K562 (cell line): ENCODE results near the gene RCC2. TPM values are rescaled to one million over a fixed set of nuclear protein-coding genes. Genes with fewer than 3 reads are reported as not detected.

Experiments used
- ATAC-seq: fragments of 200-7000 bp; cut with Tn5 transposase; 3 replicates; pipeline ENCODE4 v1.9.1; 2020; ENCODE audit warnings: moderate library complexity
- BruUV-seq: library from RNA; stranded (reverse); fragments of 400-500 nt; replicated peaks from 2 replicates; lab custom pipeline; 2021; lab: Mats Ljungman, UMichigan
- CTCF ChIA-PET: fragments of 300-600 bp; formaldehyde crosslinking; extraction: SDS; loops from one replicate; lab custom pipeline; 2021; ENCODE audit warnings: low intra/inter-chr PET ratio; lab: Yijun Ruan, JAX
- POLR2A ChIA-PET: fragments of 300-600, 350-650 bp; sonication (Branson Sonifier 250); formaldehyde crosslinking; extraction: SDS; loops from one replicate; lab custom pipeline; 2021; ENCODE audit warnings: antibody characterized with exemption, inconsistent platforms; lab: Yijun Ruan, JAX
- DNase-seq, 4 experiments: peaks; one replicate each; pipeline versions ENCODE4 v3.0.0 to v3.0.0-alpha.2; 2011 to 2018; ENCODE audit warnings: low spot score in 3 of 4, mixed read lengths in 3 of 4; ENCODE audit errors: extremely low read depth in 1 of 4
- FAIRE-seq: peaks from 2 replicates; lab custom pipeline; 2011; peaks lifted over from hg19 to GRCh38; lab: Jason Lieb, UNC
- H2AFZ ChIP-seq: 2 replicates; pipeline ENCODE4 v1.6.0; 2011; ENCODE audit warnings: low read depth, low read length, control low read depth, inconsistent platforms
- H3K27ac ChIP-seq: fragments of 200-600 bp; 3 replicates; pipeline ENCODE4 v1.8.0; 2011; ENCODE audit warnings: low read depth, mild to moderate bottlenecking, control low read depth, inconsistent platforms, low read length, moderate library complexity, mixed read lengths; ENCODE audit errors: extremely low read depth
- H3K27me3 ChIP-seq, 2 experiments: fragments of 300-600 bp in 1 of 2; 2 replicates in 1 of 2; 3 replicates in 1 of 2; pipeline versions ENCODE4 v1.6.0 to v1.8.0; 2011; ENCODE audit warnings: inconsistent platforms in 2 of 2, low read length in 2 of 2, mild to moderate bottlenecking in 1 of 2, mixed read lengths in 1 of 2, moderate library complexity in 1 of 2; ENCODE audit not compliant: control insufficient read depth in 2 of 2, insufficient read depth in 2 of 2
- H3K36me3 ChIP-seq: fragments of 300-600 bp; 3 replicates; pipeline ENCODE4 v1.8.0; 2011; ENCODE audit warnings: mild to moderate bottlenecking, low read length, inconsistent platforms; ENCODE audit not compliant: control insufficient read depth, insufficient read depth
- H3K4me1 ChIP-seq, 2 experiments: fragments of 200-600 bp in 1 of 2; replicated peaks in 1 of 2; 2 replicates in 1 of 2; 3 replicates in 1 of 2; pipeline versions ENCODE4 v1.5.1 to v1.8.0; 2011; ENCODE audit warnings: inconsistent platforms in 2 of 2, low read length in 2 of 2, mild to moderate bottlenecking in 1 of 2, mixed read lengths in 1 of 2, moderate library complexity in 1 of 2; ENCODE audit not compliant: control insufficient read depth in 2 of 2, insufficient read depth in 2 of 2
- H3K4me2 ChIP-seq: 2 replicates; pipeline ENCODE4 v1.6.1; 2011; ENCODE audit warnings: low read length, control low read depth, inconsistent platforms, mixed read lengths; ENCODE audit not compliant: insufficient read depth
- H3K4me3 ChIP-seq: fragments of 200-600 bp; sonication (generic), shearing (Covaris generic); 2 replicates; pipeline ENCODE4 v1.5.1; 2016; ENCODE audit warnings: control low read depth, inconsistent platforms
- H3K79me2 ChIP-seq: fragments of 200-600 bp; 3 replicates; pipeline ENCODE4 v1.8.0; 2011; ENCODE audit warnings: low read length, inconsistent platforms; ENCODE audit not compliant: control insufficient read depth, insufficient read depth
- H3K9ac ChIP-seq, 2 experiments: 2 replicates each; pipeline versions ENCODE4 v1.6.0 to v1.6.1; 2011; ENCODE audit warnings: low read depth in 2 of 2, low read length in 2 of 2, control low read depth in 1 of 2, inconsistent platforms in 1 of 2, mild to moderate bottlenecking in 1 of 2, mixed read lengths in 1 of 2; ENCODE audit not compliant: insufficient read depth in 1 of 2
- H3K9me1 ChIP-seq: one replicate; pipeline ENCODE4 v1.6.0; 2011; ENCODE audit warnings: inconsistent platforms, mild to moderate bottlenecking, low read length, moderate library complexity; ENCODE audit not compliant: control insufficient read depth, insufficient read depth
- H3K9me3 ChIP-seq: replicated peaks from 2 replicates; pipeline ENCODE4 v1.5.1; 2011; ENCODE audit warnings: low read depth, low read length, inconsistent platforms; ENCODE audit not compliant: control insufficient read depth, insufficient read depth
- H4K20me1 ChIP-seq: replicated peaks from 2 replicates; pipeline ENCODE4 v1.6.1; 2011; ENCODE audit warnings: low read length, inconsistent platforms, mixed read lengths; ENCODE audit not compliant: control insufficient read depth, insufficient read depth
- CCAR2 ChIP-seq: fragments of 200-400 bp; formaldehyde crosslinking; IDR thresholded peaks from 2 replicates; pipeline ENCODE4 v1.6.1; 2017; ENCODE audit warnings: mild to moderate bottlenecking, low read depth, low read length
- E2F5 ChIP-seq: sonication (generic); formaldehyde crosslinking; IDR thresholded peaks from 2 replicates; pipeline ENCODE4 v1.8.0; 2022; ENCODE audit warnings: mild to moderate bottlenecking, missing genetic modification reagents
- EHMT2 ChIP-seq: fragments of 450-650 bp; IDR thresholded peaks from 2 replicates; pipeline ENCODE4 v1.6.1; 2018; ENCODE audit warnings: antibody characterized with exemption
- ERF ChIP-seq: fragments of 450-650 bp; formaldehyde crosslinking; IDR thresholded peaks from 2 replicates; pipeline ENCODE4 v1.4.0; 2020; ENCODE audit warnings: mild to moderate bottlenecking, mixed read lengths
- FOXA3 ChIP-seq, 2 experiments: fragments of 450-650 bp in 1 of 2; sonication (generic) in 1 of 2; formaldehyde crosslinking; IDR thresholded peaks in 1 of 2; conservative IDR thresholded peaks in 1 of 2; 2 replicates each; pipeline versions ENCODE4 v1.4.0 to v1.8.0; 2020 to 2022; ENCODE audit warnings: mild to moderate bottlenecking in 2 of 2, missing genetic modification reagents in 1 of 2
- HDAC6 ChIP-seq: IDR thresholded peaks from 2 replicates; pipeline ENCODE4 v1.6.1; 2012; ENCODE audit warnings: low read depth, mild to moderate bottlenecking, control low read depth, inconsistent platforms, low read length, moderate library complexity
- HNRNPK ChIP-seq: fragments of 200-400 bp; formaldehyde crosslinking; IDR thresholded peaks from one replicate; pipeline ENCODE4 v1.6.1; 2018; ENCODE audit warnings: mild to moderate bottlenecking, low read depth, low read length; ENCODE audit not compliant: poor library complexity, severe bottlenecking
- MIER1 ChIP-seq: fragments of 450-650 bp; IDR thresholded peaks from 2 replicates; pipeline ENCODE4 v1.6.1; 2016; ENCODE audit warnings: antibody characterized with exemption, mild to moderate bottlenecking, low read depth
- MYBL2 ChIP-seq, 2 experiments: fragments of 450-650 bp in 1 of 2; sonication (generic) in 1 of 2; formaldehyde crosslinking in 1 of 2; IDR thresholded peaks; 2 replicates each; pipeline versions ENCODE4 v1.6.1 to v1.8.1; 2017 to 2022; ENCODE audit warnings: borderline replicate concordance in 1 of 2, inconsistent platforms in 1 of 2, low read depth in 1 of 2, mild to moderate bottlenecking in 1 of 2, missing genetic modification reagents in 1 of 2, moderate library complexity in 1 of 2
- NCOA4 ChIP-seq: fragments of 450-650 bp; IDR thresholded peaks from 2 replicates; pipeline ENCODE4 v1.6.1; 2018; ENCODE audit warnings: mild to moderate bottlenecking; ENCODE audit not compliant: partially characterized antibody
- NCOA6 ChIP-seq: fragments of 450-650 bp; IDR thresholded peaks from 2 replicates; pipeline ENCODE4 v1.6.1; 2017; ENCODE audit warnings: mild to moderate bottlenecking
- POLR2A ChIP-seq: fragments of 450-650 bp; conservative IDR thresholded peaks from 2 replicates; pipeline ENCODE4 v1.6.1; 2016
- PURB ChIP-seq: sonication (generic); formaldehyde crosslinking; IDR thresholded peaks from 2 replicates; pipeline ENCODE4 v1.9.0; 2021; ENCODE audit warnings: low read depth, mild to moderate bottlenecking, missing genetic modification reagents
- SLC30A9 ChIP-seq: fragments of 250-450 bp; sonication (Bioruptor Pico); IDR thresholded peaks from 2 replicates; pipeline ENCODE4 v1.8.0; 2022; ENCODE audit warnings: mild to moderate bottlenecking, moderate library complexity
- SREBF2 ChIP-seq: sonication (generic); formaldehyde crosslinking; IDR thresholded peaks from 2 replicates; pipeline ENCODE4 v1.4.0; 2020; ENCODE audit warnings: mild to moderate bottlenecking, missing genetic modification reagents
- TCF7L2 ChIP-seq: fragments of 150-350 bp; IDR thresholded peaks from 2 replicates; pipeline ENCODE4 v1.6.1; 2016; ENCODE audit warnings: low read depth, mild to moderate bottlenecking, low read length, moderate library complexity
- TOE1 ChIP-seq, 2 experiments: fragments of 450-650 bp in 1 of 2; sonication (generic) in 1 of 2; formaldehyde crosslinking in 1 of 2; IDR thresholded peaks; 2 replicates each; pipeline versions ENCODE4 v1.7.1 to v1.8.0; 2016 to 2022; ENCODE audit warnings: borderline replicate concordance in 2 of 2, mild to moderate bottlenecking in 2 of 2, antibody characterized with exemption in 1 of 2, inconsistent platforms in 1 of 2, low read depth in 1 of 2, missing genetic modification reagents in 1 of 2, moderate library complexity in 1 of 2
- TSC22D4 ChIP-seq: fragments of 450-650 bp; IDR thresholded peaks from 2 replicates; pipeline ENCODE4 v1.6.1; 2016; ENCODE audit warnings: missing genetic modification characterization, missing biosample characterization, control low read depth
- ZFP36 ChIP-seq: fragments of 150-350 bp; IDR thresholded peaks from 2 replicates; pipeline ENCODE4 v1.6.1; 2018; ENCODE audit warnings: low read length, low read depth; ENCODE audit not compliant: partially characterized antibody
- ZNF24 ChIP-seq: fragments of 450-650 bp; IDR thresholded peaks from 2 replicates; pipeline ENCODE4 v1.6.1; 2016
- WGBS: fragments of 100-300 bp; shearing (Covaris generic); methylation state at CpG from one replicate; pipeline ENCODE4 v1.1.6; 2016; ENCODE audit warnings: low coverage, mixed read lengths; ENCODE audit not compliant: insufficient coverage; ENCODE audit errors: missing lambda C conversion rate; 5-methylcytosine and 5-hydroxymethylcytosine counted together
- in situ Hi-C: fragments of 300-500 bp; cut with MboI; formaldehyde crosslinking; loops from 4 replicates; pipeline ENCODE4 v1.15.0; 2018; ENCODE audit warnings: inconsistent platforms, mixed read lengths
- intact Hi-C: fragments of 100-400 bp; cut with micrococcal nuclease; formaldehyde crosslinking; loops from 2 replicates; pipeline ENCODE4 v1.14.2; 2022
- polyA plus RNA-seq, 8 experiments: library from polyadenylated mRNA; depleted of rRNA in 4 of 8; stranded (reverse) in 5 of 8; unstranded in 3 of 8; fragments of >200 nt; fragmentation: Nextera tagmentation in 2 of 8; fragmentation: Illumina TruSeq in 1 of 8; extraction: Ambion mirVana in 2 of 8; extraction: Trizol in 1 of 8; gene quantifications; 2 replicates each; pipeline versions ENCODE4 v1.2.1 to v1.2.3, GENCODE V29; 2011 to 2014; ENCODE audit warnings: inconsistent platforms in 1 of 8, missing spikeins in 1 of 8
- total RNA-seq, 7 experiments: library from RNA; depleted of rRNA in 6 of 7; stranded (reverse); fragments of >200 nt in 6 of 7; fragmentation: Illumina TruSeq in 2 of 7; extraction: Trizol in 2 of 7; gene quantifications; 2 replicates each; pipeline versions ENCODE4 v1.2.1 to v1.2.3, GENCODE V29; 2011 to 2021; ENCODE audit warnings: low replicate concordance in 1 of 7

Gene RCC2
- total and polyA plus RNA-seq, 9 of the 15 experiments (the other 6 are each of a cell fraction or from before 2014, with no cell fraction given): 31.8 to 292 (median 116) TPM

- Histone ChIP-seq H3K9ac (no peak overlapping the region), H3K4me2 (no peak overlapping the region), H2AFZ (no peak overlapping the region), H3K9me1 (no peaks in the 10 kb centered on the region), H3K79me2 (0 out of 3 replicates have a peak, but pooled peaks cover 7% of the 10 kb centered on the region), H3K4me3 (no peak overlapping the region), H3K27me3 (no peaks in the 10 kb centered on the region), H3K4me1 (peaks cover 0 to 5% of the 10 kb centered on the region in 2 experiments; a peak in 1 of 5 replicates), H3K36me3 (peaks cover 98% of the 10 kb centered on the region), H3K9me3 (no peaks in the 10 kb centered on the region), H3K27ac (no peak overlapping the region), H4K20me1 (no peaks in the 10 kb centered on the region)
- TF ChIP-seq CCAR2: no peak
- TF ChIP-seq ZFP36: no peak
- TF ChIP-seq ZNF24: no peak
- TF ChIP-seq EHMT2: no peak
- TF ChIP-seq HNRNPK: no peak
- TF ChIP-seq NCOA6: no peak
- no peak for TF ChIP-seq NCOA4
- TF ChIP-seq HDAC6: no peak
- TF ChIP-seq TCF7L2: no peak
- no peak for TF ChIP-seq TOE1 (IDR thresholded peaks at IDR 0.05; ENCODE audit: borderline replicate concordance)
- no peak for TF ChIP-seq TOE1 (CRISPR knock-in tag; IDR thresholded peaks at IDR 0.05; ENCODE audit: borderline replicate concordance, low read depth)
- no peak for TF ChIP-seq FOXA3 (CRISPR knock-in tag; conservative IDR thresholded peaks at IDR 0.05 in 1 of 2, IDR thresholded peaks at IDR 0.05 in 1 of 2)
- no peak for TF ChIP-seq MIER1
- TF ChIP-seq ERF: no peak
- no peak for TF ChIP-seq MYBL2 (IDR thresholded peaks at IDR 0.05; ENCODE audit: low read depth)
- TF ChIP-seq MYBL2 (CRISPR knock-in tag; IDR thresholded peaks at IDR 0.05; ENCODE audit: borderline replicate concordance): no peak
- TF ChIP-seq SREBF2 (CRISPR knock-in tag): no peak
- TF ChIP-seq E2F5 (CRISPR knock-in tag): no peak
- no peak for TF ChIP-seq TSC22D4 (tag)
- TF ChIP-seq SLC30A9 (CRISPR knock-in tag): no peak
- TF ChIP-seq POLR2A: no peak
- TF ChIP-seq PURB (CRISPR knock-in tag): no peak
- DNase-seq (no peak), ATAC-seq (no peak), FAIRE-seq (no peak)
- POLR2A ChIA-PET: interaction anchor here (0.6 to 1.9 kb wide), 2 partner anchors 11 to 22 kb away, joined by 4 to 6 read pairs; no protein-coding TSS in a partner anchor
- in situ Hi-C loops (loop anchor here (10.0 kb wide), 1 partner anchor 191 kb away; no protein-coding TSS in a partner anchor), intact Hi-C loops (no loop called here)
- no TSS peak for BruUV-seq
- 89% methylated on average over 2 of the region's 2 CpGs for WGBS
- CTCF ChIA-PET: no interaction called here
Observed at GRCh38 chr1:17414022-17414421, 25.5 kb downstream of the RCC2 start.
